Stimulated activated CD8-positive, alpha-beta memory T cell treated with anti-CD3 and anti-CD28 coated beads, Interleukin-4, amount 100 ng/mL, for 4 hours (primary cell): ENCODE data around the gene FXYD5.

Source experiments
- DNase-seq, 2 donors: peaks; one replicate each; pipeline ENCODE4 v3.0.0-alpha.2; 2020; ENCODE audit warnings: low read depth in 2 of 2, low spot score in 1 of 2

Gene FXYD5

GRCh38 chr19:35212241-35212640 is 57.7 kb downstream of the FXYD5 start:
- no peak for DNase-seq

DNA sequence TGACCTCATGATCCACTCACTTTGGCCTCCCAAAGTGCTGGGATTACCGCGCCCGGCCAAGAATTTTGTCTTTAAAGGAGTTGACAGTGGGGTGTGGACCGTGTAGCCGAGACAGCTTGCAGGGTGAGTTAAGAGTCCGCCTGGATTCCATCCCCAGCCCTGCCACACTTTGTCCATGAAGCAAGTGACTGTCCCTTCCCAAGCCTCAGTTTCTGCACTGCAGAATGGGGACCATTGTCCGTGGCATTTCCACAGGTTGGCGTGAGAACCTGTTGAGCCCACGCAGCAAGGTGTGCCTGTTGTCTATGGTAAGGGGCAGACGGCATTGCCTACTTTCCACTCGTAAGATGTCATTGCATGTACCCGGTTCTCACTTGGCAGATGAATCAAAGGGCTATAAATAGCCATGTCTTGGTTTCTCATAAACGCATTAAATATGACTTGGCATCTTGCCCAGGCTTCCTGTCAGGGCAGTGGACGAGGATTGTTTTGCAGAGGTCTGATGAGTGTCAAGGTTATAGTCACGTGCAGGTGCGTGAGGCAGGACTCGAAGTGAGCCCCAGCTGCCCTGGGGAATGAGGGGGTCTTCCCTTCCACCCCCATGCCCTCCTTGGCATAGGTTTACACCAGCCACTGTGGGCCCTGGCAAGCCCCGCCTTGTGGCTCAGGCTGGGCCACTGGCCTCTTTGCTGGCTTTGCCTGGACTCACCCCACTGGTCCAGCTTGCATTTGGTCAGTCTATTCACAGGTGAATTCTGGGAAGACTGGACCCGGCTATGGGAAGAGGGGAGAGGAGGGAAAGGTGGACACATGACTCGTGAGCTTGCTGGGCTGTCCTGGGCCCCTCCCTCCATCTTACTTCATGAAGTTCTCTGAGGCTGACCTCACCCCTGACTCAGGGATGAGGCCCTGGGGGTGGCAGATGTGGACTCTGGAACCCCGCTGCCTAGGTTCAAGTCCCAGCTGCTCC is 59.4 kb downstream of the FXYD5 start:
- DNase-seq, result peak; percentile 42 to 53

- no peak for DNase-seq
Observed at GRCh38 chr19:35214766-35215422, 60.4 kb downstream of the FXYD5 start.

DNA sequence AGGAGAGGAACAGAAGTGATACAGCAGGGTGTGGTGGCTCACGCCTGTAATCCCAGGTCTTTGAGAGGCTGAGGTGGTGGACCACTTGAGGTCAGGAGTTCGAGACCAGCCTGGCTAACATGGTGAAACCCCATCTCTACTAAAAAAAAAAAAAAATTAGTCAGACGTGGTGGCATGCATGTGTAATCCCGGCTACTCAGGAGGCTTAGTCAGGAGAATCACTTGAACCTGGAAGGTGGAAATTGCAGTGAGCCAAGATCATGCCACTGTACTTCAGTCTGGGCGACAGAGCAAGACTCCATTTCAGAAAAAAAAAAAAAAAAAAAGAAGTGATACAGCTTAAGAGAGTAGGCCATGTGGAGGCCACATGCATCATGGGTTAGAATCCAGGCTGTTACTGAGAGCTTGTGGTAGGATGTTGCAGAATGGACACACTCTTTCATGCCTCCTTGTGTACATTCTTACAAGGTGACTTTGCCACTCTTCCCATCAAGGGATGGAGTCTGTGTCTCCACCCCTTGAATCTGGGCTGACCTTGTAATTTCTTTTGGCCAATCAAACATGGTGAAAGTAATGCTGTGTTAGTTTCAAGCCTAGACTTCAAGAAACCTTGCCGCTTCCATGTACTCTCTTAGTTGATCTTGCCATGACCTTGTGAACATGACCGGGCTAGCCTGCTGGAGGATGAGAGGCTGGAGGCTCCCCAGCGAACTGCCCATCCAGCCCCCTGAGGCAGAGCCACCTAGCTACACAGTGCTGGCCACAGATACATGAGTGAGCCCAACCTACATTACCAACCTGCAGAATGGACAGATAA is 61.7 kb downstream of the FXYD5 start:
- no peak for DNase-seq

GRCh38 chr19:35216833-35217648 is 62.5 kb downstream of the FXYD5 start:
- DNase-seq, result no peak

- DNase-seq, result no peak
Observed at GRCh38 chr19:35217649-35217990, 63.1 kb downstream of the FXYD5 start.

DNA sequence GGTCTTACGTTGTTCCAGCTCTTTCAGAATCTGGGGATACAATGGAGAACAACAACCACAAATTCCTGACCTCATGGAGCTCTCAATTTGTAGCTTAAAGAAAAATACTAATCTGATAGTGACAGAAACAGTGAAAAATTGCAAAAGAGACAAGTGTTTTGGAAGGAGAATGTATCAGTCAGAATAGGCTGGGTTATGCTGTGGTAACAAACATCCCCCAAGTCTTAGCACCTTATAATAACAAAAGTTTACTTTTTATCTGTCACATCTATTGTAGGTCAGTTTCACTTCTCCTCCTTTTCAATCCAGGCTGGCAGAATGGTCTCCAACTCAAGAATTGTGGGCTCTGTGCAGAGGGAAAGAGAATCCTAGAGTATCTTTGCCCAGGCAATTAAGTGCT is 64.5 kb downstream of the FXYD5 start:
- DNase-seq, result no peak
